Hair follicular keratinocyte (primary cell): ENCODE data around the gene ITFG2. TPM values are rescaled to one million over a fixed set of nuclear protein-coding genes. Genes with fewer than 3 reads are reported as not detected.

Source experiments
- total RNA-seq: library from RNA; depleted of rRNA; stranded (reverse); fragments of >200 nt; gene quantifications from 2 replicates; pipeline ENCODE4 v1.2.3, GENCODE V29; 2015

ITFG2 gene
- 11.3 and 14.1 TPM in 2 replicates for total RNA-seq

DNA sequence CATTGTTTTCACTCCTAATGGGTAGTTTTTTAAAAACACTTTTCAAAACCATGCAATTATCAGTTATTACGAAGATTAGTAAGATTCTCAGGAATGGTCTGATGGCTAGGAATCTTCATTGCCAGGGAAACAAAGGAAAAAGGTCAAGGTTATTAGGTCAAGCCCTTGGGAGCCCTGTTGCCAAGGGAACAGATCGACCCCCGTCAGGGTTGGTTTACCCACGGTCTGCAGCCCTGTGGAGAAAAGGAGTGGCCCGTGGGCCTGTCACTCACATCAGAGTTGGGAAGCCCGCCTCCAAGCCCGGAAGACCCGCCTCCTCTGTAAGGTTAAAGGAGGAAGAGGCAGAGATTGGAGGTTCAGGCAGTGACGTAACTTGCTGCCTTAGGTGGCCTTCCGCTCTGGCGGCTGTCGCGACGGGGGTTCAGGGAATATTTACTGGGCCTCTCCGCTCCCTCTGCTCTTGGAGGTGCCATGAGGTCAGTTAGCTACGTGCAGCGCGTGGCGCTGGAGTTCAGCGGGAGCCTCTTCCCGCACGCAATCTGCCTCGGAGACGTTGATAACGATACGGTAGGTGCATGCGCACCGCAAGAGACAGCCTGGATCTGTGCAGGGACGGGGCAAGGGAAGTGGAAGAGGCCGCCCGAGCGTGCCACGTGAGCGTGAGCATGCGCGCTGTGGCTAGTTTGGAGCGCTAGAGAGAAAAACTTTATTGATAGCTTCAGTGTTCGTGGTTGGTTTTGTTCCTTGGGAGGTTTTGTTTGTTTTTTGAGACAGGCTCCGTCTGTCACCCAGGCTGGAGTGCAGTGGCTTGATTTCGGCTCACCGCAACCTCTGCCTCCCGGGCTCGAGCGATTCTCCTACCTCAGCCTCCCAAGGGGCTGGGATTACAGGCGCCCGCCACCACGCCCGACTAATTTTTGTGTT lies at the start of gene ITFG2:
Gene ITFG2, plus strand, starts transcription at position 379 of the 924 bp plus-strand sequence. Its CDS starts 93 bp downstream, at position 472.

DNA sequence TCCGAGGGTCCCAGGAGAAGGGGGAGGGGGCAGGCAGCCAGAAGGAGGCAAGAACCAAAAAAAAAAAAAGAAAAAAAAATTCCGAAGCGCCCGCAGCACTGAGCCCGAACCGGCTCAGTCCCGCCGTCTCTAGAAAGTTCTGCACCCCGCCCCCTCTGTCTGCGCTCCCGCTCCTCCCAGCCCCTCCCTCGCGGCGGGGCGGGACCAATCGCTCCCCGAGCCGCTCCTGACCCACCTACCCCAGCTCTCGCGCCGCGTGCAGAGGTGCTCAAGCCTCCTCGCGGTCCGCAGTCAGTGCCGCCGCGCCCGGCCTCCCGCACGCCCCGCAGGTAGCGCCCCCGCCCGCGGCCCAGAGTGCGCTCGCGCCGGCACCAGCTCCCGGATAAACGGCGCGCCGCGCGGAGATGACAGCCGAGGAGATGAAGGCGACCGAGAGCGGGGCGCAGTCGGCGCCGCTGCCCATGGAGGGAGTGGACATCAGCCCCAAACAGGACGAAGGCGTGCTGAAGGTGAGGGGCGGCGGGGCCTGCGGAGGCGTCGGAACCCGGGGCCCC lies 17.7 kb upstream of the ITFG2 start, which contains the start of gene FKBP4:
Gene FKBP4, plus strand, starts transcription at position 235 of the 554 bp plus-strand sequence. Its CDS starts 170 bp downstream, at position 405.

DNA sequence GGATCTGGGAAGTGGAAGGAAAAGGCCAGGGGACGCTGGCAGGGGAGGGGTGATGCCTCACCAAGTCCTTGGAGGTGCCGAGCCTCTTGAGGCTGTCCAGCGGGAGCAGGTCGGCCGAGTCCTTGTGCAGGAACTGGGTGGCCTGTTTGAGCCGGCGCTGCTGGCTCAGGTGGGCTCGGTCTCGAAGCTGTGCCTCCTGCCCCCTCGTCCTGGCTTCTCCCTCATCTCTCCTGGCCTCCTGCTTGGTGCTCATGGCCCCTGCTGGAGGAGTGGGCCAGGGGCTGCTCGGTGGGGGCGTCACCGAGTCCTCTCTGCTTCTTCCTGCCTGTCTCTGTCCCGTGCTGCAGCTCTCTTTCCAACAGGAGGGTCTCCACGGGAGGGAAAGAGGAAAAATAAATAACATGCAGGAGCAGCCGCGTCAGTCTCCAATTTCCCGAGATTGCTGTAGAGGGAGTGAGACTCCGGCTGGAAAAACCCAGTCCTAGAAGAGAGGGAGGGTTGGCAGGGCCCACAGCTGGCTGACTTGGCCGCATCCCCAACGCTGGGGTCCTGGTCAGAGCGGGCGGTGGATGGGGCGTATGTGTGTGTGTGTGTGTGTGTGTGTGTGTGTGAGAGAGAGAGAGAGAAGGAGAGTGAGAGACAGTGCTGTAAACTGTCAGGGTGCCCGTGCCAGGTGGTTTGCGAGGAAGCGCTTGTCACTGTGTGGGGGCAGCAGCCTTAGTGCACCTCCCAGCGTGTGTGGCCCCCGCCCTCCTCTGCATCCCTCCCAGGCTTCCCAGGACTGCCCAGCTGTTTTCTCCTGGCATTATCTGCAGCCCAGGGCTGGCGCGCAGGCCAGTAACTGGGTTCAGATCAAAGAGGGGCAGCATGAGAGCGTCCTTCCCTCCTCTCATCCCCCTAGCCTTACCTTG lies 22.4 kb downstream of the ITFG2 start, which contains the start of gene NRIP2:
Gene NRIP2, minus strand, starts transcription at position 455 of the 911 bp plus-strand sequence. Its CDS starts 52 bp downstream, at position 403.

DNA sequence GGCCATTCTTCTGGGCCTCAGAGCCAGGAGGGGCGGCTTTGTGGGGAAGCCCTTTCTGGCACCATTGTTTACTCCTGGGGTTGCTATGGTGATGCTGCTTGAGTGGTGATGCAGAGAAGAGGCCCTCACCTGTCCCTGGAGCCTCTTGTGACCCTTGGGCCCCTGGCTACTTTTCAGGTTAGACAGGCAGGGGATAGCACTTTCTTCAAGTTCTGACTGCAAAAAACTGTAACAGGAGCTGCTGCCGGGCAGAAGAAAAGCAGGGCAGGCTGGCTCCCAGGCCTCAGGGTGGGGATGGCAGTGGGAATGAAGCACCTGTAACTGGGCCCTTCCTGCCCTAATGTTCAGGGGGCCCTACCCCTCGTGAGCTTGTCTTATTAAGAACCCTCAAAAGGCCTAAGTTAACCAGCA lies 44.6 kb downstream of the ITFG2 start, which contains the start of gene TEX52:
Gene TEX52, minus strand, starts transcription at position 19 of the 411 bp plus-strand sequence. Its CDS starts 13 bp downstream, at position 6.

Other genes starting within 250 kb of the ITFG2 start
- 63.8 and 85.3 TPM in 2 replicates for gene FKBP4, start 17.7 kb upstream of the ITFG2 start, total RNA-seq
- gene NRIP2, start 22.4 kb downstream of the ITFG2 start, total RNA-seq, result not detected in 2 replicates
- gene TEX52, start 44.4 kb downstream of the ITFG2 start, total RNA-seq, result not detected in 2 replicates
- gene FOXM1, start 64.5 kb downstream of the ITFG2 start, total RNA-seq, result 12.4 and 46.7 TPM in 2 replicates
- 32.0 and 39.9 TPM in 2 replicates for gene RHNO1, start 64.6 kb downstream of the ITFG2 start, total RNA-seq
- 17.8 and 18.8 TPM in 2 replicates for gene TULP3, start 78.2 kb downstream of the ITFG2 start, total RNA-seq
- 17.3 and 34.2 TPM in 2 replicates for gene TEAD4, start 146.7 kb downstream of the ITFG2 start, total RNA-seq